Pons (tissue), 1 donor: ENCODE data around the gene ASCC1.

Source experiments
- DNase-seq: peaks from one replicate; pipeline ENCODE4 v3.0.0-alpha.2; 2016; ENCODE audit warnings: low spot score

ASCC1 gene

GRCh38 chr10:72097448-72098300 is 118.4 kb downstream of the ASCC1 start:
- no peak for DNase-seq

DNA sequence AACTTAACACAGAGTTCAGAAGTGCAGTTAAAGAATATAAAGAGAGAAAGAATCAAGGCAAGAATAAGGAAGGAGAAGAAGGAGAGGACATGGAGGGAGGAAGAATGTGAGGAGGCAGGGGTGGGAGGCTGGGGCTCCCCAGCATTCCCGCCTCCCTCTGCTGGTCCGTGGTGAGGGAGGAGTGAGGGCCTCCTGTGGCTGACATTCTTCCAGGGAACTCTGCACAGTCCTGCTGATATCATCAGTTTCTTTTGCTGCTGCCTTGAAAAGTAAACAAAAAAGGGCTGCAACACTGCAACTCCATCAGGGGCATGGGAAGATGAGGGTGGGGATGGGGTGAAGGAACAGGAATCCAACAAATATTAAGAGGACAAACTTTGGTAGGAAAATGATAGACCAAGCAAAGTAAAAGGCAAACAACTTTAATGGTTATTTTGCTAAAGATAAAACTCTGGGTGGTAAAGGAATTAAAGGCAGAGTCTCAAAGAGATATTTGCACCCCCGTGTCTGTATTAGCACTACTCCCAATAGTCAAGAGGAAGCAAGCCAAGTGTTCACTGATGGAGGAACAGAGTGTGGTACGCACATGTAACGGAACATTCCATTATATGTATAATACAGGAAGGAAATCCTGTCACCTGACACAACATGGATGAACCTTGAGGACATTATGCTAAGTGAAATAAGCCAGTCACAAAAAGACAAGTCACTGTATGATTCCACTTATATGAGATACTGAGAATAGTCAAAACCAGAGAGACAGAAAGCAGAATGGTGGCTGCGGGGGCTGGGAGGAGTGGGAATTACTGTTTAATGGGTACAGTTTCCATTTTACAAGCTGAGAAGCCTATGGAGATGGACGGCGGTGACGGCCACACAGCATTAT is 119.7 kb downstream of the ASCC1 start:
- DNase-seq: no peak

DNA sequence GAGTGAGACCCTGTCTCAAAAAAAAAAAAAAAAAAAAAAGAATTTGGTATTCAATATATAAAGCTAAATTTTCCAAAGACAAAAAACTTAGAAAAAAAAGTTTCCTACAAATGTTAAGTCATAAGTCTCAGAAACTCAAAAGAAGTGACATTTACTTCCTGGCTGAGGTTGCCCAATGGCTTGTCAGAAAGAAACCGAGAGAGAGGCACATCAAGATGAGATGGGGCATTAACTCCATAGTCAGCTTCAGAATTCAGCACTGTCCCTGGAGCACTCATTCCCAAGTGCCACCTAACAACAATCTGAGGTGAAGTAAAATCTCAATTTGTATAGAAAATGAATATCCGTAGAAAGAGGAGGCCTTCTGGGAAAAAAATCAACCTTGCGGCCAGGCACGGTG is 120.9 kb downstream of the ASCC1 start:
- DNase-seq: no peak

- no peak for DNase-seq
Measured at GRCh38 chr10:72094574-72094973, 121.5 kb downstream of the ASCC1 start.

DNA sequence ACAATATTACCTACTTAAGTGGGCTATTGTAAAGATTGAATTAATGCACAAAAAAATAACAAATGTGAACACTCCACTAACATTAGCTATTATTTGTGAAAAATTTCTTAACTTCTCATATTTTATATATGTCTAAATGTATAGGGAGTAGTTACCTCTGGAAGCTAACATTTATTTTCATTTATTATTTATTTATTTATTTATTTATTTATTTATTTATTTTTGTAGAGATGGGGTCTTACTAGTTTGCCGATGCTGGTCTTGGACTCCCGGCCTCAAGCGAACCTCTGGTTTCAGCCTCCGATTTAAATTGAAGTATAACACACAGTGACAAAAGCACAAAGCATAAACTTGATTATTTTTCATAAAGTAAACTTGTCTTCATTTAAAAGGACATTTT is 122.6 kb downstream of the ASCC1 start:
- DNase-seq: no peak

DNA sequence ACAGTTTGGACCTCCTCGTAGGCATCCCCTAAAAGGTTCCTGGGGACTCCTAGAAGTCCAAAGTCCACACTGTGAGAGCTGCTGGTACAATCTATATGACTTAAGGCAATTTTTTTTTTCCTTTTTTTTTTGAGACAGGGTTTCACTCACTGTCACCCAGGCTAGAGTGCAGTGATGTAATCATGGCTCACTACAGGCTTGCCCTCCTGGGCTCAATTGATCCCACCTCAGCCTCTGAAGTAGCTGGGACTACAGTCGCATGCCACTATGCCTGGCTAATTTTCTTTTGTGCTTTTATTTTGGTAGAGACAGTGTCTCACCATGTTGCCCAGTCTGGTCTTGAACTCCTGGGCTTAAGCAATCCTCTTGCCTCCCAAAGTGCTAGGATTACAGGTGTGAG is 123.1 kb downstream of the ASCC1 start:
- no peak for DNase-seq

GRCh38 chr10:72092171-72092924 is 123.7 kb downstream of the ASCC1 start:
- DNase-seq: no peak

GRCh38 chr10:72090326-72090725 is 125.8 kb downstream of the ASCC1 start:
- no peak for DNase-seq

- no peak for DNase-seq
Measured at GRCh38 chr10:72089618-72090017, 126.5 kb downstream of the ASCC1 start.

GRCh38 chr10:72088889-72089575 is 127.0 kb downstream of the ASCC1 start:
- no peak for DNase-seq

DNA sequence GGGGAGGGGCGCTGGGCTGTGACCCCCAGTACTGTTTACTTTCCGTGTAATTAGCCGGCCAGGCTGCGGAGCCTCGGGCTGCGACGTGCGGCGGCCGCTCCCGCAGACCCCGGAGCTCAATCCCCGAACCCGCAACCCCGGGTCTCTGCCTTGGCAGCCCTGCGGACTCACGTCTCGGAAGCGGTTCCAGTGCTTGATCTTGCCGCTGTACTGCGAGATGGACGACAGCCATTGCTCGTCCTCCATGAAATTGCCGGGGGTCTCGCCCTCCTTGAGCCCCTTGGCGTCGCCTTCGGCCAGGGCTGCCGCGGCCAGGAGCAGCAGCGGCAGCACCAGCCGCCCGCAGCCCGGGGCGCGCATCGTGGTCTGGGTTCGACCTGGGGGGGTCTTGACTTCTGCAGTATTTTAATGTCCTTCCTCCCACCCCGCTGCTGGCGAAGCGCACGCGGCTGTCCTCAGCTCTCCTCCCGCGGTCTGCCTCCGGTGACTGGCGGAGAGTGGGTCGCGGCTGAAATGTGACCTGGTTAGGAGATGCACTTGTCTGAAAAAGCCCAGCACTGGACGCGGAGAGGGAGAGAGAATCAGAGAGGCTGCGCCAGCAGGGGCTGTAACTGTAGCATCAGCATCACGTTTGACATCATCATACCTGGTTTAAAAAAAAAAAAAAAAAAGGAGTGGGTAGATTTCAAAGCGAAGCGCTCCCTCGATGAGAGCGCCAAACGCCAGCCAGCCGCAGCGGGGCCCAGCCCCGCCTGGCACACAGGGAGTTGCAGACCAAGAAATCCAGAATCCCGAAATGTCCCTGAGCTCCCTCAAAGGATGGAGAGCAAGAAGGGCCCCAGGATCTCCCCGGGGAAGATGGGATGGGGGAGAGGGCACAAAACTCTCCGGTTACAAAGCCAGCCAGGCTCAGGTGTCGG is 127.8 kb downstream of the ASCC1 start, which contains the start of gene SPOCK2:
SPOCK2 (minus strand) TSS at position 583 of the 920 bp plus-strand sequence; CDS start at position 360, 223 bp downstream.
- no peak for DNase-seq

DNA sequence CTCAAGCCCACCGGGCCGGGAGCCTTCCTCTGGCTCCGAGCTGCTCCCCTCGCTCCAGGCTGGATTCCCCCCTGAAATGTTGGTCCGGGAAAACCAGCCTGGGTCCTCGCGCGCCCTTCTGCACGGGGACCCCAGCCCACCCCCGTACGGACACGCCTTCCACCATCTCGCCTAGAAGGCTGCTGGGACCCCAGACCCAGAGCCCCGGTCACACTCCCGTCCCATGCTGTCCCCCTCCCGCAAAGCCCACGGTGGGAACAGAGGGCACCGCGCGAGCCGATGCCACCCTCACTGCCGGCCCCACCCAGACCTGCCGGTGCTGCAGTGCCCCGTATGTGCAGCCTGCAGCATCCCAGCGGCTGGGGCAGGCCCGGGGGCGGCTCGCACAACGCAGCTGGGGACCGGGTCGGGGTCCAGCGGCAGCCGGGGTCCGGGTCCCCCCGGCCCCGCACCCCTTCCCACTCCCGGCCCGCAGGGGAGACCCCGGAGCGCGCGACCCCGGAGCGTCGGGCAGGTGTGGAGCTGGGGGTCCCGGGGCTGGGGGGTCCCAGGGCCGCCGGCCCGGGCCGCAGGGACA is 128.6 kb downstream of the ASCC1 start:
- DNase-seq: no peak

DNA sequence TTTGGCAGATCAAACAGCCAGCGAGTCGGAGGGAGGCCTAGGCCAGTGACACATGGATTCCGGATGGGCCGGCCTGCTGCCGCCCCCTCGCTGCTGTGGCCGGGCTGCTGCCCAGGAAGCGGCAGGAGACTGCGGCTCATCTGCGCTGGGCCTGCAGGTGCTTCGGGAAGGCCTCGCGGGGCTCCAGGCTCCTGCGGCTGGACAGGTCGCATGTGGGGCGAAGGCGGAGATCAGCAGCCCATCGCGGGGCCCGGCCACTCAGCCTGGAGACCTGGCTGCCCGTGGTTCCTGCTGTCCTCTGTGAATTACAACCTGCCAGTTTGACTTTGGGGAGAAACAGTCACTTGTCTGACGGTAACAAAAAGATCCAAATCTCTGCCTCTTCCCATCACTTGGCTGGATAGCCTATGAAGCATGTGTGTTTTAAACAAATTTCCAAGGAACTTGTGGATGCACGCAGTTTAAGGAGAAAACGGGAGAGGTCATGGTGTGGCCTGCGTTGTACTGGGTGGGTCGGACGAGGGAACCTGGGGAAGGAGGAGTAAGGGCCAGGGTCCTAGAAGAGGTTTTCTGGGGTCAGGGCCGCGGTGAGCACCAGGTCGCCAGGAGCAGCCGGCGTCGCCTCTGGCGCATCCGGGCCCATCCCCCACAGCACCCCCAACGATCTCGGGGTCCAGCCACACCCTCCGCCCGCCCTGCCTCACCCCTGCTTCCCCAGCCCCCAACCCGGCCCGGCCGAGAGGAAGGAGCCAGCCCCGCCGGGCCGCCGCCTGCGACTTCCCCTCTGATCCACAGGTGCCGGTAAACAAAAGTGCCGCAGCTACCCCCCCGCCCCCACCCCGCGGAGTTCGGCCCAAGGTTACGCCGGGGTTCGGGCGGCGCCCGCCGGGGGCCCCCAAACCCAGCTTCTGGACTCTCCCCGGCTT is 129.3 kb downstream of the ASCC1 start:
- DNase-seq: no peak

DNA sequence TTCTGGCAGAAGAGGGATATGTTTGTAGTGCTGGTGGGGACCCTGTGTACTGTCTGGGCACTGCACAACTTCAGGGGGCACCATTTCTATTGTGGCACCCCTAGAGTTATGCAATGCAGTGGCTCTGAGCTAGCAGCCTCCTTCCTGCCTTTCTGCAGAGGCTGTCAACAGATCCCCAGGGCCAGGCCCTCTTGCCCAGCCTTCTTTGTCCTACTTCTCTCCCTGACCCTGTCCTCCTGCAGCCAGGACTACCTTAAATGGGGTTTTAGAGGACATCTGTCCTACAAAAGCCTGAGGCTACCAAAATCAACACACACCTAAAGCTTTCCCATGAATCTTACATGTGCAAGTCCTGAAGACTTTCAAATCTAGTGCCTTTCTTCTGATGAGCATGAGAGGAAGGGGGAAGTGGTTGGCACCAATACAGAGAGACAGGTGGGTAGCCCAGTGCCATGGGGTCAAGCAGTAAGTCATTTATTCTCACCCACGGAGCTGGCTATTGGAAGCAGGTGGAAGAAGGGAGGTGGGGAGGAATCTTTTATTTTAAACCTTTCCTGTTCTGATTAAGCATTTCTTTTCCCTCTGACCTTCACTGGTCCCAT is 130.1 kb downstream of the ASCC1 start:
- no peak for DNase-seq

GRCh38 chr10:72085166-72085565 is 130.9 kb downstream of the ASCC1 start:
- no peak for DNase-seq

DNA sequence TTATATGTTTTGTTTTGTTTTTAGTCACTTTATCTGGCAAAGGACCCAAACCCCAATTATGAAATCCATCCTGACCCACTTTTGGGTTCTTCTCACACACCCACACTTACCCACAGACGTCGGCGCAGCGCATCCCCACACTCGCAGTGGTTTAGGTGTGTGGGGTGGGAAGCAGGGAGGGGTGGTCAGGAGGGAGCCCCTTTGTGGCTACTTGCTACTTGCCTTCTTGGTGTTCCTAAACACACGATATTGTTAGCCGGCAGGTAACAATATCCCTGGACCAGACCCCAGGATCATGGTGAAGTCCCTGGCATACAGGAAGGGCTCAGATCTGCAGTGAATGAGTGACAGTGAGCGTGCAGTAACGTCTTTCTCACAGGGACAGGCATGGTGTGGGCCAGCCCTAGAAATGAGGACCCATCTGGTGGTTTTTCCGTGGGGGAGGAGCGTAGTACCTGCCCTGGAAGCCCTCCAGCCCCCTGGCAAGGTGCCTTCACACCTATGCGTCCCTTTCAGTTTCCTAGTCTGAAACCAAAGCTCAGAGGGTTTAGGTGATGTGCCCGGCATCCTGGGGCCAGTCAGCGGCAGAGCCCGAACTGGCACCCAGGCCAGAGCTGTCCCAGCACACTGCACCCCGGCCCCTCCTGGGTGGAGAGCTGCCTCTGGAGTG is 132.2 kb downstream of the ASCC1 start:
- no peak for DNase-seq

DNA sequence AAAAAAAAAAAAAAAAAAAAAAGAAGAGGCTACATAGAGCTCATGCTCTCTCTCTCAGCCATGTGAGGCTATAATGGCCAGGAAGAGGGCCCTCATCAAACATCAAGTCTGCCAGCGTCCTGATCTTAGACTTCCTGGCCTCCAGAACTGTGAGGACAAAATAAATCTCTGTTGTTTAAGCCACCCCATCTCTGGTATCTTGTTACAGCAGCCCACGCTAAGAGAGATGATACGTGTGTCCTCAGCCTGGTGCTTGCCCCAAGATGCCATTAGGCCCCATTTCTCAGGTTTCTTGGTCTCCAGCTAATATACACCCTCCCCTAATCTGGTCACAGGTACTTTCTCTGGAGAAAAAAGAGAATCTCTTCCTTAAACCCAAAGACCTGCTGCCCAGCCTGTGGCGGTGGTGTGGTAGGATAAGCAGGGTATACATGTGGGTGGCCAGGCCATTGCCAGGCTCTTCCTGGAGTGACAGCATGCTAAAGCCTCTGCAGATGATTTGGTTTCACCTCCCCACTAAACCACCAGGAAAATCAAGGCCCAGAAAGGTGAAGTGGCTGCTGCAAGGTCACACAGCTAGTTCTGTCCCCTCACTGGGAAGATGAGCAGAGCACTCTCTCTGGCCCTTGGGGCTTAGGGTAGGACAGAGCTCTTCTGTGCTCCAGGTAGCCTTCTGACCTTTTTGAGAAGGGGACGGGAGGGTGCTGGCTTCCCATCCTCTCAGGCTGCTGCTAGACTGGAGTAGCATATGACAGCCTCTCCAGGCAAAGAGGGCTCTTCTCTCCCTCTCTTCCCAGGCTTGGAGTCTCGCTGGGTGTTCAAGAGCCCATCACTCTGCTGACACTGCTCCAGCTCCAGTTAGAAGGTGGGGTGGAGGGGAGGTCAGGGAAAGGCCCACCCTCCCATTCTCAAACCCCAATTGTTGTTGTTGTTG is 133.0 kb downstream of the ASCC1 start:
- DNase-seq: no peak
